Measurements from ENCODE around the gene INVS. TPM values are rescaled to one million over a fixed set of nuclear protein-coding genes. Genes with fewer than 3 reads are reported as not detected.
"Not testable (repeated sequence)": the region's sequence is repeated elsewhere in the genome, so short reads cannot be mapped to it uniquely, and the experiment has no call there.

Gene INVS
- total RNA-seq, 1 donor from 2014 or later, result 14.9 TPM

DNA sequence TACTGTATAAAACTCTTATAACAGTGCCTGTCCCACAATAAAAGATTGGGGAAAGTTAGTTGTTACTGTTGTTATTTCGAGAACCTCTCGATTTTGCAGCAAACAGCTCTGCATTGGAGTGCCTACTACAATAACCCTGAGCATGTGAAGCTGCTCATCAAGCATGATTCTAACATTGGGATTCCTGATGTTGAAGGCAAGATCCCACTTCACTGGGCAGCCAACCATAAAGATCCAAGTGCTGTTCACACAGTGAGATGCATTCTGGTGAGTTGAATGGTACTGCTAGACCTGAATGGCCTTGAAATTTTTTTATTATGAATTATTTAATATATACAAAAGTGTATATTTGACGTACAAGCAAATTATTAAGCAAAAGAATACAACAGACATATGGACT lies 130.5 kb downstream of the INVS start:
- H3K36me3 Mint-ChIP-seq (ENCODE audit: low read depth), result peaks cover 18% of the 10 kb centered on the region
- H3K27me3 Mint-ChIP-seq, result no peaks in the 10 kb centered on the region
- H3K4me3 Mint-ChIP-seq, result no peak overlapping the region
- peaks cover 7% of the 10 kb centered on the region for H3K9me3 Mint-ChIP-seq
- H3K27ac Mint-ChIP-seq, result no peak overlapping the region
- no peaks in the 10 kb centered on the region for H3K4me1 Mint-ChIP-seq
- no peak for DNase-seq
- intact Hi-C loops (cut with micrococcal nuclease), result no loop called here

DNA sequence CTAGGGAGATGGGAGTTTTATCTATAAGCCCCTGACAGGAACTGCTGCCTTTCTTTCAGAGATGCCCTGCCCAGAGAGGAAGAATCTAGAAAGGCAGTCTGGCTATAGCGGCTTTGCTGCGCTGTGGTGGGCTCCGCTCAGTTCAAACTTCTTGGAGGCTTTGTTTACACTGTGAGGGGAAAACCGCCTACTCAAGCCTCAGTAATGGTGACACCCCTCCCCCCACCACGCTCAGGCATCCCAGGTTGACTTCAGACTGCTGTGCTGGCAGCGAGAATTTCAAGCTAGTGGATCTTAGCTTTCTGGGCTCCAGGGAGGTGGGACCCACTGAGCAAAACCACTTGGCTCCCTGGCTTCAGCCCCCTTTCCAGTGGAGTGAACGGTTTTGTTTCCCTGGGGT lies 137.9 kb downstream of the INVS start:
- peaks cover 13% of the 10 kb centered on the region for H3K36me3 Mint-ChIP-seq (ENCODE audit: low read depth)
- intact Hi-C loops (cut with micrococcal nuclease), result not testable (repeated sequence)

DNA sequence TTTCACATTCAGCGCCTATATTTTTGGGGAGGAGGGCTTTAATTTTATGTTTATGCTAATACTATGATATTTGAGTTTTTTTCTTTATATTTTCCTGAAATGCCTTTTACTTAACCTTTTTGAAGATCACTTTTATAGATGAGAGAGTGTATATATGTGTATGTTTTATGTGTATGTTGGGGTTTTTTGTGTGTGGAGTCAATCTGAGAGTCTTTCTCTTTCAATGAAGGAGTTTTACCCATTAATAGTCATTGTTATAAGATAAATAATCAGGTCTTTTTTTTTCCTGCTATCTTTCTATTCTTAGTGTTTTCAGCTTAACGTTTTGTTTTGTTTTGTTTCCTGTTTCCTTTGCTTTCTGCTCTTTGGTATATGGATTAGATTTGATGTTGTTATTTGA lies 141.5 kb downstream of the INVS start:
- H3K4me3 Mint-ChIP-seq, result no peak overlapping the region
- no peaks in the 10 kb centered on the region for H3K9me3 Mint-ChIP-seq
- H3K4me1 Mint-ChIP-seq, result no peaks in the 10 kb centered on the region
- intact Hi-C loops (cut with micrococcal nuclease), result no loop called here
- H3K36me3 Mint-ChIP-seq (ENCODE audit: low read depth), result peaks cover 12% of the 10 kb centered on the region
- H3K27me3 Mint-ChIP-seq, result no peaks in the 10 kb centered on the region
- no peak for DNase-seq
- no peak overlapping the region for H3K27ac Mint-ChIP-seq

More for the DNA sequence above, 137.9 kb downstream of the INVS start:
- not testable (repeated sequence) for H3K27me3 Mint-ChIP-seq, H3K27ac Mint-ChIP-seq, DNase-seq, H3K4me1 Mint-ChIP-seq, H3K9me3 Mint-ChIP-seq, H3K4me3 Mint-ChIP-seq

DNA sequence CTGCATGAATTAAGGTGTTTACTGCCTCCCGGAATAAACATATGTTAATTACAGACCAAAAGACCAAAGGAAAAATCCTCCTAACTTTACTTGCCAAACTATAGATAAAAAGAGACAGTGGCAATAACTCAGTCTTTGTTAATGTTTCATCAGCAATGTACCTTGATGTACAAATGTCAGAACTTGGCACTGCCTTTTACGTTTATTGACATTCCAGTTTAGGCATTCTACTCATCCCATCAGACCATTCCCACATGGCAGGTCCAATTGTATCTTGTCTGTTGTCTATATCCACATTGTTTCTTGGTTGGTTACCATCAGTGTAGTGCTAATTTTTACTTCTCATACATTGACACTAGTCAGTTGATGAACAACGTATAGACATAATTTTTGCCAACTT lies 168.2 kb downstream of the INVS start:
- intact Hi-C loops (cut with micrococcal nuclease), result no loop called here
- Mint-ChIP-seq H3K4me1 (no peaks in the 10 kb centered on the region), H3K27me3 (no peaks in the 10 kb centered on the region), H3K36me3 (ENCODE audit: low read depth) (peaks cover 17% of the 10 kb centered on the region), H3K4me3 (no peak overlapping the region), H3K27ac (no peak overlapping the region), H3K9me3 (no peaks in the 10 kb centered on the region)
- DNase-seq, result no peak

DNA sequence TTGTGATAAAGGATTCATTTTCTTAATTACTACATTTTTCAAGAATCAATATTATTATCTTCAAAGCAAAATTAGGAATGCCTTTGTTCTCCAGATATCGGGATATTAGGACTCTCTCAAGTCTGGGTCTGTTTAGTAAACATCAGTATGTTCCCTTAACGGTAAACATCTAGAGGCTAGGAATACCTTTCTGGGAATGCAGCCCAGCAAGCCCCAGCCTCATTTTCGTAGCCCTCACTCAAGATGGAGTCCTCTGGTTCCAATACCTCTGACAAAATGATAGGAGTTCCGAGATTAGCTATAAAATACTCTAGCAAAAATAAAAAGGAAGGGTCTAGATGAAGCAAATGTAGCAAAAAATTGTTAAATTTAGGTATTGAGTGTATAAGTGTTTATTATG lies 169.2 kb downstream of the INVS start:
- intact Hi-C loops (cut with micrococcal nuclease), result no loop called here
- Mint-ChIP-seq H3K27ac (no peak overlapping the region), H3K4me3 (no peak overlapping the region), H3K9me3 (no peaks in the 10 kb centered on the region), H3K4me1 (no peaks in the 10 kb centered on the region), H3K36me3 (ENCODE audit: low read depth) (peaks cover 19% of the 10 kb centered on the region), H3K27me3 (no peaks in the 10 kb centered on the region)
- DNase-seq, result no peak

DNA sequence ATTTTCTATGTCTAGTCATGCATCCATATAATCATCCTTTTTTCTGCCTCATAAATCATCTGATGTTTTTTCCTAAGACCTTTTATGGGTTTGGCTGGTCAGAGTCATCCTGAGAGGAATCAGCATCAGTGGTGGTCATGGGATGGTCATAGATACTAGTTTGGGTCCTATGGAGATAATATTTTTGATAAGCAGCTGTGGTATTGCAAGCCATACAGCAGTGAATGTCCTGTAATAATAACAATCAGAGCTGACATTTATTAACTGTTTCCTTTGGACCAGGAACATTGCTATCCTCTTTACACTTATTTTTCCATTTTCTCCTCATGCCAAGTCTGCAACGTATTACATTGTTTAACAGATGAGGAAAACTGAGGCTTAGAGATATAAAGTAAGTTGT lies 170.6 kb downstream of the INVS start:
- DNase-seq, result no peak
- no peak overlapping the region for H3K27ac Mint-ChIP-seq
- no peaks in the 10 kb centered on the region for H3K9me3 Mint-ChIP-seq
- intact Hi-C loops (cut with micrococcal nuclease), result no loop called here
- no peak overlapping the region for H3K4me3 Mint-ChIP-seq
- no peaks in the 10 kb centered on the region for H3K27me3 Mint-ChIP-seq
- H3K4me1 Mint-ChIP-seq, result no peaks in the 10 kb centered on the region
- peaks cover 16% of the 10 kb centered on the region for H3K36me3 Mint-ChIP-seq (ENCODE audit: low read depth)

DNA sequence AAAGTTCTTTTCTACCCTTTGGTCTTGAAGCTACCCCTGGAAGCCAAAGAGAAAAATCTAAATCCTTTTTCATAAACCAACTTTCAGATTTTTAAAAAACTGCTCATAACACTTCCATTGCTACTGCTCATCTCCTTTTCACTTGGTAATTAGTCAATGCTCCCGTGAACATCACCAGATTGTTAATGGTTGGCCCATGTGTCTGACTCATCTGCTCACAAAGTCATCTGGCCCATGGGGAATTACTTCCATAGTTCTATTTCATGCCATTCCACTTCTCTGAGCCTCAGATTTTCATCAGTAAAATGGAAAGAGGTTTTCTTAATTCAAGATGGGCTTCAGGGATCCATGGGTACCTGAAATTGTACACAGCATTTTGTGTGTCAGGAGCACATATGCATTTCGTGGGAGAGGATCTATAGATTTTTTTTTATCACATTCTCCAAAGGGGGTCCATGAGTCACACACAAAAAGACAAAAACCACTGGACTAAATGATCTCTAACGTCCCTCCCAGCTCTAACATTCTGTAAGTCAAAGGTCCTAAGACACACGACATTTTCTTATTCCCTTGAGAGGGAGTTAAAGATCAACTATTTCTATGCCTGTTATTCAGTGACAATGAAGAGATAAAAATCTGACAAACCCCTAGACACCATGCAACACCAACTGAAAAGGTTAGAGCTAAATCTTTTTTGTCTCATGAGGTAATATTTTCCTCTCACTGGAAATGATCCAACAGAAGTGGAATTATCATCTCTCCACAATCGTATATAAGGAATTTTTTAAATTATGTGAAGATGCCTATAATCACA lies 178.3 kb downstream of the INVS start:
- H3K4me1 Mint-ChIP-seq, result peaks cover 3% of the 10 kb centered on the region
- H3K27ac Mint-ChIP-seq, result no peak overlapping the region
- intact Hi-C loops (cut with micrococcal nuclease), result no loop called here
- H3K27me3 Mint-ChIP-seq, result no peaks in the 10 kb centered on the region
- H3K9me3 Mint-ChIP-seq, result peaks cover 8% of the 10 kb centered on the region
- peaks cover 25% of the 10 kb centered on the region for H3K36me3 Mint-ChIP-seq (ENCODE audit: low read depth)
- H3K4me3 Mint-ChIP-seq, result no peak overlapping the region
- no peak for DNase-seq

DNA sequence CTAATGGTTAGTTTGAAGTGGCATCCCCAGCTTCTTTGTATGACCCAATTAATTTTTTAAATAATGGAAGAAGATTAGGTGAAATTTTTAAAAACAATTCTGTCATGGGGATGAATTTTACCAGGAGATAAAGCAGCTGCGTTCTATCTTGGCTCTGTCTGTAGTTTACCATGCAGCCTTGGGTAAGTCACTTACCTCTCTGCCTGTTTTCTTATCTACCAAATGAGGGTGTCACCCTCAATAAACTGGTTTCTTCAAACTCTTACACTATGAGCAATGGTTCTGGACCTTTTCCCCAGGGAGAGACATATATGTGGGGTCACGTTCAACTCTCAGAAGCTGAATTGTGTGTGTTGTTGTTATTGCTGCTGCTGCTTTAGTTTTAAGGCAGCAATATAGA lies 182.0 kb downstream of the INVS start:
- Mint-ChIP-seq H3K36me3 (ENCODE audit: low read depth) (peaks cover 35% of the 10 kb centered on the region), H3K27me3 (no peaks in the 10 kb centered on the region), H3K4me3 (no peak overlapping the region), H3K4me1 (peaks cover 3% of the 10 kb centered on the region), H3K9me3 (peaks cover 12% of the 10 kb centered on the region), H3K27ac (no peak overlapping the region)
- intact Hi-C loops (cut with micrococcal nuclease), result no loop called here
- DNase-seq, result no peak

DNA sequence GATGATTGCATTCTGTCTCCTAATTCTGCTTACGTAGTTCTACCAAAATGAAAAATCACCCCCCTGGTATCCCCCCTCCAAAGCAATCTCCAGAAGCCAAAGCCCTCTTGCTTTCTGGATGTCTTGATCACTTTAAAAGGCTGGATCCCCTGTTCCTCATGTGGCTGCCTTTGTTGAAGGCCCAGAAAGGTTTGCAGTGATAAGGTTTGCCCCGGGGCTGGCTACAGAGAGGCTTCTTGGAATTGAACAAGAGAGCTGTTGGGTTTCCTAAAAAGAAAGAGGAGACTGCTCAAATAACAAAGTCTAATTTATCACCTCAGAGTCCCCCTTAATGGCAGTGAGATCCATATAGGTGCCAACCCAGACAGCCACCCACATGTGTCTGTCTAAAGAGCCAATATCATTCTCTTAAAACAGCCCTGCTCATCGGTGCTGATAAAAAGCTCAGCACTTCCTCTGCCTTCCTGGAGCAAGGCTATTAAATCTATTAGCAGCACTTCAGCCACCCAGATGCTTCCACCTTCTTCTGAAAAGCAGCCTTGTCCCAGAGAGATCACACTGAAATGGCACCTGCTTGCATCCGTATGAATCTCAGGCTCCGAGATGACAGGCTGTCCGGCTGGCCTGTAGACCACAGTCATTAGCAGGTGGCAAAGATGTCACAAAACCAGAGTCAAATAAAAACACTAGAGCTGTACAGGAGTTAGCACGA lies 182.8 kb downstream of the INVS start:
- Mint-ChIP-seq H3K27ac (no peak overlapping the region), H3K4me3 (no peak overlapping the region), H3K27me3 (no peaks in the 10 kb centered on the region), H3K4me1 (peaks cover under 1% of the 10 kb centered on the region), H3K36me3 (ENCODE audit: low read depth) (peaks cover 33% of the 10 kb centered on the region), H3K9me3 (peaks cover 9% of the 10 kb centered on the region)
- intact Hi-C loops (cut with micrococcal nuclease), result no loop called here
- DNase-seq, result no peak

DNA sequence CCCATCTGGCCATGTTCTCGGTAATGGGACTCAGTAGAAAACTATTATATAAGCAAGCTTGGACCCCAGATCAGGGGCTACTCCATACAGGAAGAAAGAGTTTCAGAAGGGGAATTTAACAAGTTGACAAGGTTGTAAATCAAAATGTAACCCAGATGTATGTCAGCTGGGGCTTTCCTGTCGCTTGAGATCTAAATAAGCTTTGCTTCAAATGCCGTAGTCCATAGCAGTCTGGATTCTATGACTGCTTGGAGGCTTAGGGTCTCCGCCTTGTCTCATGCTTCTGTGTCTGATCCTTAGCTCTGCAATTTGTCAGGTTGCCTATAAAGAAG lies 183.3 kb downstream of the INVS start:
- intact Hi-C loops (cut with micrococcal nuclease), result no loop called here
- Mint-ChIP-seq H3K4me1 (no peaks in the 10 kb centered on the region), H3K4me3 (no peak overlapping the region), H3K36me3 (ENCODE audit: low read depth) (peaks cover 31% of the 10 kb centered on the region), H3K27ac (no peak overlapping the region), H3K27me3 (no peaks in the 10 kb centered on the region), H3K9me3 (peaks cover 5% of the 10 kb centered on the region)
- DNase-seq, result no peak

DNA sequence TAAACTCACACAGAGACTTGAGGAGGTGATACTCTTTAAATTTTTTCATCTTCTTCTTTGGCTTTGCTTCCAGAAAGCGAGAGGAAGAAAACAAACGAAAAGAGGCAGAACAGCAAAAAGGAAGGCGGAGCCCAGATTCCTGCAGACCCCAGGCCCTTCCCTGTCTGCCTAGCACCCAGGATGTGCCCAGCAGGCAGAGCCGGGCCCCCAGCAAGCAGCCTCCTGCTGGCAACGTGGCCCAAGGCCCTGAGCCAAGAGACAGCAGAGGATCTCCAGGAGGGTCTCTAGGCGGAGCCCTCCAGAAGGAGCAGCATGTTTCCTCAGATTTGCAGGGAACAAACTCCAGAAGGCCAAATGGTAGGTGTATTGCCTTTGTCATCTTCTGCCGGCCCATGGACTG lies 185.2 kb downstream of the INVS start:
- intact Hi-C loops (cut with micrococcal nuclease), result no loop called here

DNA sequence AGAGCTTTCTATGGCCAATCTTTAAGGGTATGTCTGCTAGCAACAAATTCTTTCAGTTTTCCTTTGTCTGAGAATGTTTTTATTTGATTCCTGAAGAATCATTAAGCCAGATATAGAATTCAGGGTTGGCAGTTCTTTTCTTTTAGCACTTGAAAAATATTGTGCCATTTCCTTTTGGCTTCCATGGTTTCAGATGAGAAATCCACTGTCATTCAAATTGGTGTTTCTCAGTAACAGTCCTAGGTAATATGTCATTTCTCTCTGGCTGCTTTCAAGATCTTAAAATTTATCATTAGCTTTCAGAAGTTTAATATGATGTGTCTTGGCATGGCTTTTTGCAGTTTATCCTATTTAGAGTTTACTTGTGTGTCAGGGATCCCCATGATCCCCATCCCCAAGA lies 186.0 kb downstream of the INVS start:
- Mint-ChIP-seq H3K27me3 (no peaks in the 10 kb centered on the region), H3K27ac (no peak overlapping the region), H3K36me3 (ENCODE audit: low read depth) (peaks cover 49% of the 10 kb centered on the region), H3K4me3 (no peak overlapping the region), H3K9me3 (peaks cover 16% of the 10 kb centered on the region), H3K4me1 (no peaks in the 10 kb centered on the region)
- DNase-seq, result no peak
- intact Hi-C loops (cut with micrococcal nuclease), result no loop called here

More for the DNA sequence above, 185.2 kb downstream of the INVS start:
- H3K27ac Mint-ChIP-seq, result no peak overlapping the region
- H3K9me3 Mint-ChIP-seq, result peaks cover 13% of the 10 kb centered on the region
- peaks cover 43% of the 10 kb centered on the region for H3K36me3 Mint-ChIP-seq (ENCODE audit: low read depth)
- H3K4me3 Mint-ChIP-seq, result no peak overlapping the region
- no peaks in the 10 kb centered on the region for H3K4me1 Mint-ChIP-seq
- H3K27me3 Mint-ChIP-seq, result no peaks in the 10 kb centered on the region
- no peak for DNase-seq

DNA sequence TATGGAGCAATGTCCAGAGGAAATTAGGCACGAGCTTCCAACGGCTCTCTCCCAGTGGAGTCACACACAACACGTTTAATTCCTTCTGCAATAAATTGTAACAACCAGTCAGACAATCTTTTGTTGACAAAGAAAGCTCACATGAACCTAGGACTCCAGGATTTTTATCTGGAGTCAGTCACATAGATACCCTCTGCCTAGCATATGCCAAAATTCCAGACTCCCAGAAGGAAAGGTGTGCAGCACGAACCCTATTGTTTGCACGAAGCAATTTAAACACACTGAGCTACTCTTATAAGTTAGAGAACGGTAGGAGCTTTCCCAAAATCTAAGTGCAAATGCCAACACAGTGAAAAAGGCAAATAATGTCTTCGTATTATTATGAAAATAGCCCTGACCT lies 186.6 kb downstream of the INVS start:
- no peak for DNase-seq
- H3K36me3 Mint-ChIP-seq (ENCODE audit: low read depth), result peaks cover 50% of the 10 kb centered on the region

DNA sequence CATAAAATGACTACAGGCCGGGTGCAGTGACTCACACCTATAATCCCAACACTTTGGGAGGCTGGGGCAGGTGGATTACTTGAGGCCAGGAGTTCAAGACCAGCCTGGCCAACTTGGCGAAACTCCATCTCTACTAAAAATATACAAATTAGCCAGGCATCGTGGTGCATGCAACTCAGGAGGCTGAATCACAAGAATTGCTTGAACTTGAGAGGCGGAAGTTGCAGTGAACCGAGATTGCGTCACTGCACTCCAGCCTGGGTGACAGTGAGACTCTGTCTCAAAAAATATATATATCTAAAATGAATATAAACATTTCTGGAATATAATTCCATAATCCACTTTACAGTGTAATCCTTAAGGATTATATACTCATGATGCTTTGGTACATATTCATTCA lies 187.2 kb downstream of the INVS start:
- intact Hi-C loops (cut with micrococcal nuclease), result no loop called here
- no peak overlapping the region for H3K27ac Mint-ChIP-seq
- H3K4me1 Mint-ChIP-seq, result no peaks in the 10 kb centered on the region
- no peak for DNase-seq
- H3K27me3 Mint-ChIP-seq, result no peaks in the 10 kb centered on the region
- no peak overlapping the region for H3K4me3 Mint-ChIP-seq
- peaks cover 51% of the 10 kb centered on the region for H3K36me3 Mint-ChIP-seq (ENCODE audit: low read depth)
- H3K9me3 Mint-ChIP-seq, result peaks cover 17% of the 10 kb centered on the region

More for the DNA sequence above, 186.6 kb downstream of the INVS start:
- no peak overlapping the region for H3K4me3 Mint-ChIP-seq
- no peak overlapping the region for H3K27ac Mint-ChIP-seq
- intact Hi-C loops (cut with micrococcal nuclease), result no loop called here
- H3K9me3 Mint-ChIP-seq, result peaks cover 16% of the 10 kb centered on the region
- H3K4me1 Mint-ChIP-seq, result no peaks in the 10 kb centered on the region
- no peaks in the 10 kb centered on the region for H3K27me3 Mint-ChIP-seq
